Loucy (cell line): ENCODE data around the gene ZFY.

Experiments
- H2AFZ ChIP-seq: fragments of 200-600 bp; sonication (generic); 2 replicates; pipeline ENCODE4 v1.6.0; 2016; ENCODE audit warnings: antibody characterized with exemption, mild to moderate bottlenecking, low read length, moderate library complexity
- H3F3A ChIP-seq: fragments of 200-600 bp; 2 replicates; pipeline ENCODE4 v1.6.0; 2016; ENCODE audit warnings: antibody characterized with exemption, low read depth, mild to moderate bottlenecking
- H3K27me3 ChIP-seq: fragments of 200-600 bp; sonication (generic); 2 replicates; pipeline ENCODE4 v1.6.1; 2014; ENCODE audit warnings: low read length, mild to moderate bottlenecking; ENCODE audit not compliant: insufficient read depth, poor library complexity, severe bottlenecking
- H3K36me3 ChIP-seq: fragments of 200-600 bp; sonication (generic); 2 replicates; pipeline ENCODE4 v1.6.1; 2016; ENCODE audit warnings: low read length; ENCODE audit not compliant: insufficient read depth
- H3K4me1 ChIP-seq: fragments of 200-600 bp; sonication (generic); 2 replicates; pipeline ENCODE4 v1.5.1; 2014; ENCODE audit warnings: low read length, mild to moderate bottlenecking; ENCODE audit not compliant: insufficient read depth, poor library complexity, severe bottlenecking
- H3K4me2 ChIP-seq: fragments of 200-600 bp; sonication (generic); 2 replicates; pipeline ENCODE4 v1.6.0; 2014; ENCODE audit warnings: antibody characterized with exemption, low read length, low read depth, mild to moderate bottlenecking; ENCODE audit not compliant: poor library complexity, severe bottlenecking
- H3K4me3 ChIP-seq: fragments of 200-600 bp; sonication (generic); 2 replicates; pipeline ENCODE4 v1.5.1; 2014; ENCODE audit warnings: low read length, mild to moderate bottlenecking, mixed read lengths; ENCODE audit not compliant: poor library complexity, severe bottlenecking
- H3K79me2 ChIP-seq: fragments of 200-600 bp; sonication (generic); 2 replicates; pipeline ENCODE4 v1.6.1; 2014; ENCODE audit warnings: low read length; ENCODE audit not compliant: insufficient read depth
- H3K9ac ChIP-seq: fragments of 200-600 bp; sonication (generic); 2 replicates; pipeline ENCODE4 v1.6.0; 2014; ENCODE audit warnings: mild to moderate bottlenecking, low read depth, low read length, moderate library complexity; ENCODE audit not compliant: poor library complexity, severe bottlenecking
- H3K9me2 ChIP-seq: fragments of 200-600 bp; sonication (generic); replicated peaks from 2 replicates; pipeline ENCODE4 v1.6.1; 2016; ENCODE audit warnings: low read depth, low read length, mixed read lengths
- H3K9me3 ChIP-seq: fragments of 200-600 bp; sonication (generic); 2 replicates; pipeline ENCODE4 v1.6.1; 2014; ENCODE audit warnings: mild to moderate bottlenecking, antibody characterized with exemption, low read length, low read depth; ENCODE audit not compliant: insufficient read depth
- H4K20me1 ChIP-seq: fragments of 200-600 bp; sonication (generic); 2 replicates; pipeline ENCODE4 v1.6.0; 2014; ENCODE audit warnings: antibody characterized with exemption, low read length, mild to moderate bottlenecking; ENCODE audit not compliant: insufficient read depth, poor library complexity, severe bottlenecking
- EZH2phosphoT487 ChIP-seq: fragments of 200-600 bp; IDR thresholded peaks from 2 replicates; pipeline ENCODE4 v1.6.1; 2018; ENCODE audit warnings: antibody characterized with exemption, mild to moderate bottlenecking, moderate library complexity, borderline replicate concordance
- TF ChIP-seq, protein P1 (sequence below): fragments of 200-600 bp; sonication (generic); conservative IDR thresholded peaks from 2 replicates; pipeline ENCODE4 v1.5.1; 2014; ENCODE audit warnings: mild to moderate bottlenecking, antibody characterized with exemption, low read length

Gene ZFY

GRCh38 chrY:2955561-2955960 is 20.4 kb downstream of the ZFY start:
- Histone ChIP-seq H3K4me3 (no peak overlapping the region), H3K79me2 (no peaks in the 10 kb centered on the region)
- TF ChIP-seq EZH2phosphoT487, result no peak
- TF ChIP-seq, protein P1, sequence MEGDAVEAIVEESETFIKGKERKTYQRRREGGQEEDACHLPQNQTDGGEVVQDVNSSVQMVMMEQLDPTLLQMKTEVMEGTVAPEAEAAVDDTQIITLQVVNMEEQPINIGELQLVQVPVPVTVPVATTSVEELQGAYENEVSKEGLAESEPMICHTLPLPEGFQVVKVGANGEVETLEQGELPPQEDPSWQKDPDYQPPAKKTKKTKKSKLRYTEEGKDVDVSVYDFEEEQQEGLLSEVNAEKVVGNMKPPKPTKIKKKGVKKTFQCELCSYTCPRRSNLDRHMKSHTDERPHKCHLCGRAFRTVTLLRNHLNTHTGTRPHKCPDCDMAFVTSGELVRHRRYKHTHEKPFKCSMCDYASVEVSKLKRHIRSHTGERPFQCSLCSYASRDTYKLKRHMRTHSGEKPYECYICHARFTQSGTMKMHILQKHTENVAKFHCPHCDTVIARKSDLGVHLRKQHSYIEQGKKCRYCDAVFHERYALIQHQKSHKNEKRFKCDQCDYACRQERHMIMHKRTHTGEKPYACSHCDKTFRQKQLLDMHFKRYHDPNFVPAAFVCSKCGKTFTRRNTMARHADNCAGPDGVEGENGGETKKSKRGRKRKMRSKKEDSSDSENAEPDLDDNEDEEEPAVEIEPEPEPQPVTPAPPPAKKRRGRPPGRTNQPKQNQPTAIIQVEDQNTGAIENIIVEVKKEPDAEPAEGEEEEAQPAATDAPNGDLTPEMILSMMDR, result no peak

GRCh38 chrY:2962061-2962460 is 26.9 kb downstream of the ZFY start:
- H3K4me3 ChIP-seq, result no peak overlapping the region
- H2AFZ ChIP-seq, result no peak overlapping the region
- TF ChIP-seq, protein P1, result no peak

More at GRCh38 chrY:2955561-2955960, 20.4 kb downstream of the ZFY start:
- H3K27me3 ChIP-seq, result no peaks in the 10 kb centered on the region
- H3K4me1 ChIP-seq, result no peaks in the 10 kb centered on the region
- H4K20me1 ChIP-seq, result no peaks in the 10 kb centered on the region
- H3K36me3 ChIP-seq, result no peaks in the 10 kb centered on the region
- no peaks in the 10 kb centered on the region for H3K9me2 ChIP-seq
- no peak overlapping the region for H3K4me2 ChIP-seq
- no peak overlapping the region for H2AFZ ChIP-seq
- H3K9me3 ChIP-seq, result no peaks in the 10 kb centered on the region
- H3K9ac ChIP-seq, result no peak overlapping the region
- no peaks in the 10 kb centered on the region for H3F3A ChIP-seq

DNA sequence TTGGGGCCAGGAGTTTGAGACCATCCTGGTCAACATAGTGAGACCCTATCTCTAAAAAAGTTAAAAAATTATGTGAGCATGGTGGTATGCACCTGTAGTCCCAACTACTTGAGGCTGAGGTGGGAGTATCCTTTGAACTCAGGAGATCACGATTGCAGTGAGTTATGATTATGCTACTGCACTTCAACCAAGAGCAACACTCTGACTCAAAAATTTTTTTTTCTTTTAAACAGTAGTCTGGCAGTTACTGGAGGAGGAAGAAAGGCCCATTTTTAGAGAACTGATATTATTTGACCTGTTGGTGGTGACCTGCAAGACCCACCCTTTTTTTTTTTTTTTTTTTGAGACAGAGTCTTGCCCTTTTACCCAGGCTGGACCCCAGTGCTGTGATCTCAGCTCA is 29.6 kb downstream of the ZFY start:
- Histone ChIP-seq H3K9ac (no peak overlapping the region), H3K79me2 (no peaks in the 10 kb centered on the region), H4K20me1 (no peaks in the 10 kb centered on the region), H3K4me3 (no peak overlapping the region), H3K9me3 (no peaks in the 10 kb centered on the region), H2AFZ (no peak overlapping the region), H3K9me2 (no peaks in the 10 kb centered on the region), H3K27me3 (no peaks in the 10 kb centered on the region), H3K4me1 (no peaks in the 10 kb centered on the region), H3F3A (no peaks in the 10 kb centered on the region), H3K36me3 (no peaks in the 10 kb centered on the region), H3K4me2 (no peak overlapping the region)
- no peak for TF ChIP-seq EZH2phosphoT487
- TF ChIP-seq, protein P1, result no peak

More at GRCh38 chrY:2962061-2962460, 26.9 kb downstream of the ZFY start:
- H4K20me1 ChIP-seq, result no peaks in the 10 kb centered on the region
- H3F3A ChIP-seq, result no peaks in the 10 kb centered on the region
- no peaks in the 10 kb centered on the region for H3K9me2 ChIP-seq
- no peak overlapping the region for H3K9ac ChIP-seq
- H3K4me1 ChIP-seq, result no peaks in the 10 kb centered on the region
- H3K9me3 ChIP-seq, result no peaks in the 10 kb centered on the region
- no peaks in the 10 kb centered on the region for H3K36me3 ChIP-seq
- H3K27me3 ChIP-seq, result no peaks in the 10 kb centered on the region
- H3K4me2 ChIP-seq, result no peak overlapping the region
- H3K79me2 ChIP-seq, result no peaks in the 10 kb centered on the region
